Ascending aorta (tissue), 2 donors: ENCODE results near the gene ACTA1. TPM values are rescaled to one million over a fixed set of nuclear protein-coding genes. Genes with fewer than 3 reads are reported as not detected.
"Not testable (repeated sequence)": the region's sequence is repeated elsewhere in the genome, so short reads cannot be mapped to it uniquely, and the experiment has no call there.

Source experiments
- DNase-seq, 2 donors: peaks; one replicate each; pipeline ENCODE4 v3.0.0-alpha.2; 2019; ENCODE audit warnings: low spot score in 2 of 2
- H3K27ac ChIP-seq, 2 donors: fragments of 200-600 bp; sonication (generic); one replicate each; pipeline ENCODE4 v1.5.1; 2016 to 2017; ENCODE audit warnings: mild to moderate bottlenecking in 1 of 2
- H3K27me3 ChIP-seq: fragments of 200-600 bp; sonication (generic); one replicate; pipeline ENCODE4 v1.5.1; 2017
- H3K36me3 ChIP-seq, 2 donors: fragments of 200-600 bp; sonication (generic); one replicate each; pipeline ENCODE4 v1.5.1; 2016
- H3K4me1 ChIP-seq, 2 donors: fragments of 200-600 bp; sonication (generic); one replicate each; pipeline ENCODE4 v1.5.1; 2016 to 2017; ENCODE audit warnings: mild to moderate bottlenecking in 1 of 2
- H3K4me3 ChIP-seq, 2 donors: fragments of 200-600 bp; sonication (generic); one replicate each; pipeline ENCODE4 v1.5.1; 2016 to 2017; ENCODE audit warnings: mild to moderate bottlenecking in 1 of 2
- H3K9me3 ChIP-seq, 2 donors: fragments of 200-600 bp; sonication (generic); one replicate each; pipeline ENCODE4 v1.5.1; 2016
- intact Hi-C: fragments of 100-400 bp; cut with DNase I; formaldehyde crosslinking; loops from one replicate; pipeline ENCODE4 v1.15.1; 2023
- total RNA-seq: library from RNA; depleted of rRNA; stranded (reverse); fragments of >200 nt; gene quantifications from one replicate; pipeline ENCODE4 v1.1.0, GENCODE V29; 2016
- TF ChIP-seq, protein P1 (sequence below), 3 experiments: fragments of 200-600 bp in 2 of 3; fragments of 450-650 bp in 1 of 3; sonication (generic) in 2 of 3; IDR thresholded peaks; one replicate each; pipeline ENCODE4 v1.5.1; 2016 to 2019; ENCODE audit warnings: antibody characterized with exemption in 3 of 3, mild to moderate bottlenecking in 1 of 3, moderate library complexity in 1 of 3

Gene ACTA1
- total RNA-seq, 1 donor from 2014 or later = not detected

DNA sequence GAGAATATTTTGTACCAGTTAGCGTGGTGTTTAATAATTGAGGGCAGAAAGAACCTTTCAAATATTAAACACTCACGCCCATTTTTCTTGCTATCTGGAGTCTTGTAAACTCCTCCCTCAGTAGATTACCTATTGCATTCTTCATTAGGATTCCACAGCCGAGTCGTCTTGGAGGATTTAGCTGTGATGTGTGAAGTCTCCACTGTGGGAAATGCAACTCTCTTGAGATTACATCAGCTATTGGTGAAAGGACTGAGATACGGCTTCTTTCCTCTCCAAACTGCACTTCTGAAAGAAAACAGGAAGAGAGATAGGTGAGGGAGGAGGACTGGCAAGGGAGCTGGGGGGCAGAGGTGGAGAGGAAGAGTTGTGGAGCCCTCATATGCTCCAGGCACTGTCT is 36.1 kb downstream of the ACTA1 start:
- intact Hi-C loops = no loop called here
- H3K4me1 ChIP-seq = no peaks in the 10 kb centered on the region
- H3K27ac ChIP-seq = no peak overlapping the region
- no peak overlapping the region for H3K4me3 ChIP-seq
- DNase-seq = no peak
- no peaks in the 10 kb centered on the region for H3K27me3 ChIP-seq
- H3K36me3 ChIP-seq = no peaks in the 10 kb centered on the region
- no peaks in the 10 kb centered on the region for H3K9me3 ChIP-seq
- TF ChIP-seq, protein P1, sequence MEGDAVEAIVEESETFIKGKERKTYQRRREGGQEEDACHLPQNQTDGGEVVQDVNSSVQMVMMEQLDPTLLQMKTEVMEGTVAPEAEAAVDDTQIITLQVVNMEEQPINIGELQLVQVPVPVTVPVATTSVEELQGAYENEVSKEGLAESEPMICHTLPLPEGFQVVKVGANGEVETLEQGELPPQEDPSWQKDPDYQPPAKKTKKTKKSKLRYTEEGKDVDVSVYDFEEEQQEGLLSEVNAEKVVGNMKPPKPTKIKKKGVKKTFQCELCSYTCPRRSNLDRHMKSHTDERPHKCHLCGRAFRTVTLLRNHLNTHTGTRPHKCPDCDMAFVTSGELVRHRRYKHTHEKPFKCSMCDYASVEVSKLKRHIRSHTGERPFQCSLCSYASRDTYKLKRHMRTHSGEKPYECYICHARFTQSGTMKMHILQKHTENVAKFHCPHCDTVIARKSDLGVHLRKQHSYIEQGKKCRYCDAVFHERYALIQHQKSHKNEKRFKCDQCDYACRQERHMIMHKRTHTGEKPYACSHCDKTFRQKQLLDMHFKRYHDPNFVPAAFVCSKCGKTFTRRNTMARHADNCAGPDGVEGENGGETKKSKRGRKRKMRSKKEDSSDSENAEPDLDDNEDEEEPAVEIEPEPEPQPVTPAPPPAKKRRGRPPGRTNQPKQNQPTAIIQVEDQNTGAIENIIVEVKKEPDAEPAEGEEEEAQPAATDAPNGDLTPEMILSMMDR (IDR thresholded peaks at IDR 0.05) = no peak

DNA sequence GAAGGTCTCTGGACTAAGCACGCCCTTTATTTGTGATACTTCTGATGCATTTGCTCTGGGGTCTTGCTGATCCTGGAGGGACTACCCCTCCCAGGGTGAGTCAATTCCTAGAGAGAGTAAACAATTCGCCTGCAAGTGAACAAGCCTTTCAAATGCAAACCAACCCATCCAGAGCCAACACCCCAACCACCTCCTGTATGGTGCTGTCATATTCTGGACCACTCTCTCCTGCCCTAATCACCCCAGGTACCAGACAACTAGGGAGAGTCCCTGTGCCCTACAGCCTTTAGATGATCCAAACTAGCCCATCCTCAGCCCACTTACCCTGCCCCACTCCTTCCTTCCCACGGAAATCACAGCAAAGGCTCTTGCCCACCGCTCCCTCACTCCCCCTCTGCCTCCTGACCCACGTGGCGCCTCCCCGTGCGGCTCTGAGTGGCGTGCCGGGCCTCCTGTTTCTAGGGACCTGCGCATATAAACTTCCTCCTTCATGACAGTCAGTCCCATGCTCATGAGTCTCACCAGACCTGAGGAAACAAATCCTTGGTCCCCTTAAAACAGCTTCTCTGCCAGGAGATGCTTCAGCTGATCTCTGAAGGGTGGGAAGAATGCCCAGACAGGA is 37.2 kb downstream of the ACTA1 start:
- Histone ChIP-seq H3K4me3 (no peak overlapping the region), H3K27ac (no peak overlapping the region), H3K36me3 (no peaks in the 10 kb centered on the region), H3K27me3 (no peaks in the 10 kb centered on the region), H3K4me1 (no peaks in the 10 kb centered on the region), H3K9me3 (no peaks in the 10 kb centered on the region)
- intact Hi-C loops = no loop called here
- TF ChIP-seq, protein P1 (IDR thresholded peaks at IDR 0.05) = no peak
- no peak for DNase-seq

DNA sequence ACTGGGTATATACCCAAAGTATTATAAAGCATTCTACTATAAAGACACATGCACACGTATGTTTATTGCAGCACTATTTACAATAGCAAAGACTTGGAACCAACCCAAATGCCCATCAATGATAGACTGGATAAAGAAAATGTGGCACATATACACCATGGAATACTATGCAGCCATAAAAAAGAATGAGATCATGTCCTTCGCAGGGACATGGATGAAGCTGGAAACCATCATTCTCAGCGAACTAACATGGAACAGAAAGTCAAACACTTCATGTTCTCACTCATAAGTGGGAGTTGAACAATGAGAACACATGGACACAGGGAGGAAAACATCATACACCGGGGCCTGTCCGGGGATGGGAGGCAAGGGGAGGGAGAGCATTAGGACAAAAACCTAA is 39.4 kb downstream of the ACTA1 start:
- intact Hi-C loops, DNase-seq, H3K4me3 ChIP-seq: not testable (repeated sequence)

GRCh38 chr1:229392936-229393335 is 41.0 kb downstream of the ACTA1 start:
- H3K27ac ChIP-seq = no peak overlapping the region
- no peak for DNase-seq
- no peaks in the 10 kb centered on the region for H3K4me1 ChIP-seq
- no peak overlapping the region for H3K4me3 ChIP-seq
- intact Hi-C loops = no loop called here
- no peaks in the 10 kb centered on the region for H3K27me3 ChIP-seq
- no peaks in the 10 kb centered on the region for H3K9me3 ChIP-seq
- H3K36me3 ChIP-seq = no peaks in the 10 kb centered on the region
- TF ChIP-seq, protein P1 (IDR thresholded peaks at IDR 0.05) = no peak

More for the DNA sequence above, 39.4 kb downstream of the ACTA1 start:
- H3K9me3 ChIP-seq, H3K36me3 ChIP-seq, H3K27ac ChIP-seq, H3K4me1 ChIP-seq, H3K27me3 ChIP-seq: not testable (repeated sequence)

- TF ChIP-seq, protein P1 (IDR thresholded peaks at IDR 0.05) = no peak
These were observed 43.8 kb downstream of the ACTA1 start for GRCh38 chr1:229390130-229390529.

GRCh38 chr1:229388897-229389580 is 44.9 kb downstream of the ACTA1 start:
- no peaks in the 10 kb centered on the region for H3K9me3 ChIP-seq
- no peak for DNase-seq
- H3K4me1 ChIP-seq = no peaks in the 10 kb centered on the region
- H3K27ac ChIP-seq = no peak overlapping the region
- H3K4me3 ChIP-seq = no peak overlapping the region
- TF ChIP-seq, protein P1 (IDR thresholded peaks at IDR 0.05) = no peak
- no peaks in the 10 kb centered on the region for H3K27me3 ChIP-seq
- no peaks in the 10 kb centered on the region for H3K36me3 ChIP-seq
- intact Hi-C loops = no loop called here

More at GRCh38 chr1:229390130-229390529, 43.8 kb downstream of the ACTA1 start:
- no peaks in the 10 kb centered on the region for H3K4me1 ChIP-seq
- H3K9me3 ChIP-seq = no peaks in the 10 kb centered on the region
- no peak for DNase-seq
- intact Hi-C loops = no loop called here
- no peaks in the 10 kb centered on the region for H3K27me3 ChIP-seq
- H3K4me3 ChIP-seq = no peak overlapping the region
- H3K36me3 ChIP-seq = no peaks in the 10 kb centered on the region
- H3K27ac ChIP-seq = no peak overlapping the region
